ENCODE results near the gene FAM20C. TPM values are rescaled to one million over a fixed set of nuclear protein-coding genes. Genes with fewer than 3 reads are reported as not detected.
"Not testable (repeated sequence)": the region's sequence is repeated elsewhere in the genome, so short reads cannot be mapped to it uniquely, and the experiment has no call there.

The FAM20C gene
- total and polyA plus RNA-seq, 2 of the 8 experiments (the other 6 are each of a cell fraction or from before 2014, with no cell fraction given): 9.5 to 34.8 TPM

DNA sequence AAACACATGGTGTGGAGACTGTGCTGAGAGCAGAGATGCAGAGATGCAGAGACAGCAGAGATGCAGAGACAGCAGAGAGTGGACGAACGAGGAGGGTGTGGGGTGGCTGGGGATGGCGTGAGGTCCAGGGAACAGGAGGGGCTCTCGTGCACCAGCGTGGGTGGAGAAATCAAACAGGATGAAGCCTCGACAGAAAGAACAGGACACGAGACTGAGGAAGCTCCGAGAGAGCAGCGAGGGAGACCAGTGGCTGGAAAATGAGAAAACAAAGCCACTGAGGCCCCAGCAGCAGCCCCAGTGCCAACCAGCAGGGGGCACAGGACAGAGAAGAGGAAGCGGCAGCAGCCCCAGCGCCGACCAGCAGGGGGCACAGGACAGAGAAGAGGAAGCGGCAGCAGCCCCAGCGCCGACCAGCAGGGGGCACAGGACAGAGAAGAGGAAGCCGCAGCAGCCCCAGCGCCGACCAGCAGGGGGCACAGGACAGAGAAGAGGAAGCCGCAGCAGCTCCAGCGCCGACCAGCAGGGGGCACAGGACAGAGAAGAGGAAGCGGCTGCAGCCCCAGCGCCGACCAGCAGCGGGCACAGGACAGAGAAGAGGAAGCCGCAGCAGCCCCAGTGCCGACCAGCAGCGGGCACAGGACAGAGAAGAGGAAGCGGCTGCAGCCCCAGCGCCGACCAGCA lies 70.4 kb downstream of the FAM20C start:
- H3K4me1 ChIP-seq (replicated peaks in 1 of 4; ENCODE audit: control insufficient read depth in 3 of 4, insufficient read depth in 4 of 4, low read length in 3 of 4); H4K5ac ChIP-seq (ENCODE audit: insufficient read length, low read depth, low read length); H3K27me3 ChIP-seq (replicated peaks in 1 of 4; ENCODE audit: control insufficient read depth in 3 of 4, extremely low read depth in 1 of 4, insufficient read depth in 3 of 4, low read length in 3 of 4); H4K91ac ChIP-seq (replicated peaks; ENCODE audit: insufficient read length, low read length); H2BK5ac ChIP-seq (ENCODE audit: low read depth, low read length); H3K27ac ChIP-seq (ENCODE audit: low read depth, low read length); H3K23me2 ChIP-seq (ENCODE audit: low read depth, low read length); H3K79me2 ChIP-seq (ENCODE audit: control insufficient read depth in 1 of 2, insufficient read depth in 2 of 2, low read length in 2 of 2); H4K20me1 ChIP-seq (replicated peaks in 1 of 2; ENCODE audit: control insufficient read depth in 1 of 2, insufficient read depth in 2 of 2, low read length in 2 of 2); H3K23ac ChIP-seq (ENCODE audit: insufficient read length); H2BK20ac ChIP-seq (ENCODE audit: low read length); H3K79me1 ChIP-seq (ENCODE audit: low read depth, low read length); H4K8ac ChIP-seq (ENCODE audit: extremely low read depth, insufficient read depth, low read length); H3K56ac ChIP-seq (replicated peaks; ENCODE audit: insufficient read length, low read depth, low read length); H2AFZ ChIP-seq (ENCODE audit: low read length); H2BK15ac ChIP-seq (ENCODE audit: low read length); H3K9ac ChIP-seq (replicated peaks in 1 of 4; ENCODE audit: extremely low read depth in 1 of 4, low read depth in 3 of 4, low read length in 3 of 4); H3K4me2 ChIP-seq (ENCODE audit: insufficient read depth in 1 of 2, low read depth in 2 of 2, low read length in 2 of 2); H2BK12ac ChIP-seq (ENCODE audit: low read depth, low read length); H2BK120ac ChIP-seq (replicated peaks; ENCODE audit: low read depth, low read length); FAIRE-seq; H2AK5ac ChIP-seq (ENCODE audit: low read depth, low read length); H3K4ac ChIP-seq (replicated peaks; ENCODE audit: insufficient read length, low read depth, low read length); H3K14ac ChIP-seq (ENCODE audit: insufficient read length); POLR2A ChIA-PET (ENCODE audit: partially characterized antibody); H3K18ac ChIP-seq (ENCODE audit: extremely low read depth, low read length): not testable (repeated sequence)
- WGBS, 2 experiments (ENCODE audit: extremely low coverage in 1 of 2, insufficient coverage in 1 of 2, insufficient read length in 1 of 2, insufficient replicate concordance in 2 of 2, low coverage in 1 of 2, low lambda C conversion rate in 2 of 2, missing lambda C conversion rate in 1 of 2): 86% methylated on average over 15 of the region's 31 CpGs; no CpG with 5 or more reads in 1 of the 2 experiments
- DNase-seq (ENCODE audit: low read depth in 1 of 2, low spot score in 2 of 2): peak in 1 of 2 experiments; percentile 86
- CTCF ChIA-PET (ENCODE audit: partially characterized antibody): interaction anchor here (0.6 to 1.3 kb wide), 8 partner anchors 9 to 205 kb away, joined by 3 to 7 read pairs (median 3); no protein-coding TSS in a partner anchor
- peak overlapping the region in 2 of 4 experiments; percentile 2 to 31; a peak in 2 of 8 replicates for H3K4me3 ChIP-seq (ENCODE audit: extremely low read depth in 1 of 4, insufficient read depth in 2 of 4, low read depth in 3 of 4, low read length in 4 of 4)
- TF ChIP-seq, protein P1, sequence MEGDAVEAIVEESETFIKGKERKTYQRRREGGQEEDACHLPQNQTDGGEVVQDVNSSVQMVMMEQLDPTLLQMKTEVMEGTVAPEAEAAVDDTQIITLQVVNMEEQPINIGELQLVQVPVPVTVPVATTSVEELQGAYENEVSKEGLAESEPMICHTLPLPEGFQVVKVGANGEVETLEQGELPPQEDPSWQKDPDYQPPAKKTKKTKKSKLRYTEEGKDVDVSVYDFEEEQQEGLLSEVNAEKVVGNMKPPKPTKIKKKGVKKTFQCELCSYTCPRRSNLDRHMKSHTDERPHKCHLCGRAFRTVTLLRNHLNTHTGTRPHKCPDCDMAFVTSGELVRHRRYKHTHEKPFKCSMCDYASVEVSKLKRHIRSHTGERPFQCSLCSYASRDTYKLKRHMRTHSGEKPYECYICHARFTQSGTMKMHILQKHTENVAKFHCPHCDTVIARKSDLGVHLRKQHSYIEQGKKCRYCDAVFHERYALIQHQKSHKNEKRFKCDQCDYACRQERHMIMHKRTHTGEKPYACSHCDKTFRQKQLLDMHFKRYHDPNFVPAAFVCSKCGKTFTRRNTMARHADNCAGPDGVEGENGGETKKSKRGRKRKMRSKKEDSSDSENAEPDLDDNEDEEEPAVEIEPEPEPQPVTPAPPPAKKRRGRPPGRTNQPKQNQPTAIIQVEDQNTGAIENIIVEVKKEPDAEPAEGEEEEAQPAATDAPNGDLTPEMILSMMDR (IDR thresholded peaks at IDR 0.05; ENCODE audit: control extremely low read depth in 1 of 3, insufficient read depth in 1 of 3, low read depth in 1 of 3, low read length in 3 of 3): peak in 2 of 3 experiments; percentile 43 to 79; a peak in 3 of 4 replicates
- peaks cover 63 to 96% of the 10 kb centered on the region in 2 experiments for H3K9me3 ChIP-seq (ENCODE audit: insufficient read depth in 2 of 2, low read depth in 1 of 2, low read length in 1 of 2)
- H3K36me3 ChIP-seq (ENCODE audit: control insufficient read depth in 2 of 4, insufficient read depth in 4 of 4, low read length in 3 of 4): peaks cover 5 to 39% (median 20%) of the 10 kb centered on the region in 4 experiments; a peak in 6 of 8 replicates
